Measurements from ENCODE around the gene KIAA1755.

The KIAA1755 gene

DNA sequence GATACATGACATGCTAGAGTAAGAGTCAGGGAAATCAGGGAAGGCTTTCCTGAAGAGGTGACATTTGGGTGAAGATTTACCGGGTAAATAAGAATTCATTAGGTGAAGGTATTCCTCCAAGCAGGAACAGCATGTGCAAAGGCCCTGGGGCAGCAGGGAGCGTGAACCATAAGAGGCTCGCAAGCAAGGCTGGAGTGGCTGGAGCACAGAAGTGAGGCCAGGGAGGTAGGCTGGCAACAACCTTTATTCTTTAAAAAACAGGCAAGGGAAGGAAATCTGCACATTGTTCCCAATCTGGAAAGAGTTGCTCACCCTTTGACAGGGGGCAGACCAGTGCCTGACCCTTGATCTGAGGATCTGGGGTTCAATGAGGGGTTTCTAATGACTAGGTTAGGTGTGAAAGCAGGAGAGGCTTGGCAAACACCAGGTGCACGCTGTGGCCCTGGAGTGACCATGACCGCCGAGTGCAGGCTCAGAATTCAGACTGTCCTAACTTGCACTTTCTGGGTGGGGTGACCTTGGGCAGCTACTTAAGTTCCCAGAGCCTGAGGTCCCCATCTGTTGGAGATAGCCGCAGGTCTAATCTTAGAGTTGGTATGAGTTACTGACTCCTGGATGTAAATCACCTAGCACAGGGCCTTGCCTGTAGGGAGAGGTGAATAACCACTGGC, 1.9 kb downstream of the KIAA1755 start:
- Histone ChIP-seq H3F3A (ENCODE audit: insufficient read depth) (no peaks in the 10 kb centered on the region), H3K4me3 (ENCODE audit: insufficient read depth, low read length, poor library complexity, severe bottlenecking) (no peak overlapping the region), H3K9ac (ENCODE audit: low read length) (no peak overlapping the region), H3K9me2 (replicated peaks; ENCODE audit: insufficient read depth, low read length) (no peaks in the 10 kb centered on the region), H3K27ac (ENCODE audit: low read depth, low read length) (no peak overlapping the region), H3K79me2 (ENCODE audit: insufficient read depth, low read length) (no peaks in the 10 kb centered on the region), H4K20me1 (ENCODE audit: low read depth, low read length) (no peaks in the 10 kb centered on the region), H3K4me2 (ENCODE audit: low read depth, low read length, poor library complexity, severe bottlenecking) (no peak overlapping the region), H3K9me3 (ENCODE audit: insufficient read depth, low read length) (no peaks in the 10 kb centered on the region), H3K27me3 (ENCODE audit: low read length) (no peaks in the 10 kb centered on the region), H2AFZ (ENCODE audit: low read depth, low read length, severe bottlenecking) (no peak overlapping the region), H3K36me3 (ENCODE audit: low read length) (no peaks in the 10 kb centered on the region)
- TF ChIP-seq, protein P1, sequence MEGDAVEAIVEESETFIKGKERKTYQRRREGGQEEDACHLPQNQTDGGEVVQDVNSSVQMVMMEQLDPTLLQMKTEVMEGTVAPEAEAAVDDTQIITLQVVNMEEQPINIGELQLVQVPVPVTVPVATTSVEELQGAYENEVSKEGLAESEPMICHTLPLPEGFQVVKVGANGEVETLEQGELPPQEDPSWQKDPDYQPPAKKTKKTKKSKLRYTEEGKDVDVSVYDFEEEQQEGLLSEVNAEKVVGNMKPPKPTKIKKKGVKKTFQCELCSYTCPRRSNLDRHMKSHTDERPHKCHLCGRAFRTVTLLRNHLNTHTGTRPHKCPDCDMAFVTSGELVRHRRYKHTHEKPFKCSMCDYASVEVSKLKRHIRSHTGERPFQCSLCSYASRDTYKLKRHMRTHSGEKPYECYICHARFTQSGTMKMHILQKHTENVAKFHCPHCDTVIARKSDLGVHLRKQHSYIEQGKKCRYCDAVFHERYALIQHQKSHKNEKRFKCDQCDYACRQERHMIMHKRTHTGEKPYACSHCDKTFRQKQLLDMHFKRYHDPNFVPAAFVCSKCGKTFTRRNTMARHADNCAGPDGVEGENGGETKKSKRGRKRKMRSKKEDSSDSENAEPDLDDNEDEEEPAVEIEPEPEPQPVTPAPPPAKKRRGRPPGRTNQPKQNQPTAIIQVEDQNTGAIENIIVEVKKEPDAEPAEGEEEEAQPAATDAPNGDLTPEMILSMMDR (IDR thresholded peaks at IDR 0.05; ENCODE audit: insufficient read depth, low read length, poor library complexity, severe bottlenecking), result no peak
- no peak for TF ChIP-seq EZH2phosphoT487 (conservative IDR thresholded peaks at IDR 0.05; ENCODE audit: low read length)

DNA sequence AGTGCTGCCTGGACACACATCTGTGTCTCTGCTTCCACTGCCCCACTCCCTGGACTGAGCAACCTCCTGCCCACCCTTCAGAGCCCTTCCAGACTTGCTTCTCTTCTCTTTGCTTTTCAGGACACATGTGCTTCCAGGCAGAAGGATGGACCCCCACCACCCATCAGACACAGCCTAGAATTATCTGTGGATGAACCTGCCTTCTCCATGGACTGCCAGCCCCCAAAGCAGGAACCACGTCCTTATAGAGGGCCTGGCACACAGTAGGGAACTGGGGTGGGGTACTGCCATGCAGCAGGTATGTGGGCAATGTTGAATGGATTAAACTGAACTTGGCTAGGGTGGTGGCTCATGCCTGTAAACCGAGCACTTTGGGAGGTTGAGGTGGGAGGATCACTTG, 3.6 kb downstream of the KIAA1755 start:
- no peaks in the 10 kb centered on the region for H3K27me3 ChIP-seq (ENCODE audit: low read length)
- H3K9ac ChIP-seq (ENCODE audit: low read length), result no peak overlapping the region
- H3K36me3 ChIP-seq (ENCODE audit: low read length), result no peaks in the 10 kb centered on the region
- H2AFZ ChIP-seq (ENCODE audit: low read depth, low read length, severe bottlenecking), result no peak overlapping the region
- H3F3A ChIP-seq (ENCODE audit: insufficient read depth), result no peaks in the 10 kb centered on the region
- H3K9me2 ChIP-seq (replicated peaks; ENCODE audit: insufficient read depth, low read length), result no peaks in the 10 kb centered on the region
- no peaks in the 10 kb centered on the region for H3K9me3 ChIP-seq (ENCODE audit: insufficient read depth, low read length)
- no peak overlapping the region for H3K4me2 ChIP-seq (ENCODE audit: low read depth, low read length, poor library complexity, severe bottlenecking)
- no peaks in the 10 kb centered on the region for H3K79me2 ChIP-seq (ENCODE audit: insufficient read depth, low read length)
- TF ChIP-seq, protein P1 (IDR thresholded peaks at IDR 0.05; ENCODE audit: insufficient read depth, low read length, poor library complexity, severe bottlenecking), result no peak
- no peak for TF ChIP-seq EZH2phosphoT487 (conservative IDR thresholded peaks at IDR 0.05; ENCODE audit: low read length)
- no peaks in the 10 kb centered on the region for H4K20me1 ChIP-seq (ENCODE audit: low read depth, low read length)
- no peak overlapping the region for H3K4me3 ChIP-seq (ENCODE audit: insufficient read depth, low read length, poor library complexity, severe bottlenecking)
- no peak overlapping the region for H3K27ac ChIP-seq (ENCODE audit: low read depth, low read length)

DNA sequence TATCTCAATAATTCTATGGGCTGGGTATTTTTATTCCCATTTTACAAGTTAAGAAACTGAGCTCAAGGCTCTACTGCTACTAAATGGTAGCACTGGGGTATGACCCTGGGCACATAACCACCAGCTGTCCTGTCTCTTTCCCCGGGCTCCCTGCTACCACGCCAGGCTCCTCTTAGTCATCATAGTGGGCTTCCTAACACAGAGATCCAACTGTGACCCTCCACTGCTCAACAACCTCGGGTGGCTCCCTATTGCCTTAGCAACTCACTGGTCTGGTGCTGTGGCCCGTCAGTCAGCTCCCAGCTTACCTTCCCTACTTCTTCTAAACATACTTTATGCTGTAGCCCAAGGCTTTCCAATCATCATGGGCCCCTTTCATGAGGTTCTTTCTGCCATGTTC, 4.5 kb downstream of the KIAA1755 start:
- H3K36me3 ChIP-seq (ENCODE audit: low read length), result no peaks in the 10 kb centered on the region
- no peaks in the 10 kb centered on the region for H4K20me1 ChIP-seq (ENCODE audit: low read depth, low read length)
- no peaks in the 10 kb centered on the region for H3F3A ChIP-seq (ENCODE audit: insufficient read depth)
- H3K9me2 ChIP-seq (replicated peaks; ENCODE audit: insufficient read depth, low read length), result no peaks in the 10 kb centered on the region
- no peaks in the 10 kb centered on the region for H3K27me3 ChIP-seq (ENCODE audit: low read length)
- no peak overlapping the region for H3K4me3 ChIP-seq (ENCODE audit: insufficient read depth, low read length, poor library complexity, severe bottlenecking)
- no peak overlapping the region for H3K4me2 ChIP-seq (ENCODE audit: low read depth, low read length, poor library complexity, severe bottlenecking)
- no peak for TF ChIP-seq EZH2phosphoT487 (conservative IDR thresholded peaks at IDR 0.05; ENCODE audit: low read length)
- TF ChIP-seq, protein P1 (IDR thresholded peaks at IDR 0.05; ENCODE audit: insufficient read depth, low read length, poor library complexity, severe bottlenecking), result no peak
- no peak overlapping the region for H3K27ac ChIP-seq (ENCODE audit: low read depth, low read length)
- H3K9ac ChIP-seq (ENCODE audit: low read length), result no peak overlapping the region
- H2AFZ ChIP-seq (ENCODE audit: low read depth, low read length, severe bottlenecking), result no peak overlapping the region
- no peaks in the 10 kb centered on the region for H3K9me3 ChIP-seq (ENCODE audit: insufficient read depth, low read length)
- H3K79me2 ChIP-seq (ENCODE audit: insufficient read depth, low read length), result no peaks in the 10 kb centered on the region

Measured in SU-DHL-6 (cell line).